ENCODE data around the gene SWI5.
"Not testable (repeated sequence)": the region's sequence is repeated elsewhere in the genome, so short reads cannot be mapped to it uniquely, and the experiment has no call there.

The SWI5 gene

DNA sequence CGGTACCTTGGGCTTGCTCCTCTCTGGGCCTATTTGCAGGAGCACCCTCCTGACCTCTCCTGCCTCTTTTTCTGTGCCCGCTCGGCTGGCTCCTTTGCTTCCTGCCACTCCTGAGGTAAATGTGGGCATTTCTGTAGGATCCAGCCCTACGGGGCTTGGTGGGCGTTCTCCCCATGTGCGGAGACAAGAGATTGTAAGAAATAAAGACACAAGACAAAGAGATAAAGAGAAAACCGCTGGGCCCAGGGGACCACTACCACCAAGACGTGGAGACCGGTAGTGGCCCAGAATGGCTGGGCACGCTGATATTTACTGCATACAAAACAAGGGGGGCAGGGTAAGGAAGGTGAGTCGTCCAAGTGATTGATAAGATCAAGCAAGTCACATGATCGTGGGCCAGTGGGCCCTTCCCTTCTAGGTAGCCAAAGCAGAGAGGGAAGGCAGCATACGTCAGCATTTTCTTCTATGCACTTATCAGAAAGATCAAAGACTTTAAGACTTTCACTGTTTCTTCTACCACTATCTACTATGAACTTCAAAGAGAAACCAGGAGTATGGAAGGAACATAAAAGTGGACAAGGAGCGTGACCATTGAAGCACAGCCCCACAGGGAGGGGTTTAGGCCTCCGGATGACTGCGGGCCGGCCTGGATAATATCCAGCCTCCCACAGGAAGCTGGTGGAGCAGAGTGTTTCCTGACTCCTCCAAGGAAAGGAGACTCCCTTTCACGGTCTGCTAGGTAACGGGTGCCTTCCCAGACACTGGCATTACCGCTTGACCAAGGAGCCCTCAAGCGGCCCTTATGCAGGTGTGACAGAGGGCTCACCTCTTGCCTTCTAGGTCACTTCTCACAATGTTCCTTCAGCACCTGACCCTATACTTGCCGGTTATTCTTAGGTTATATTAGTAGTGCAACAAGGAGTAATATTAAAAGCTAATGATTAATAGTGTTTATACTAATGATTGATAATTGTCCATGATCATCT lies 3.3 kb downstream of the SWI5 start:
- not testable (repeated sequence) for DNase-seq

DNA sequence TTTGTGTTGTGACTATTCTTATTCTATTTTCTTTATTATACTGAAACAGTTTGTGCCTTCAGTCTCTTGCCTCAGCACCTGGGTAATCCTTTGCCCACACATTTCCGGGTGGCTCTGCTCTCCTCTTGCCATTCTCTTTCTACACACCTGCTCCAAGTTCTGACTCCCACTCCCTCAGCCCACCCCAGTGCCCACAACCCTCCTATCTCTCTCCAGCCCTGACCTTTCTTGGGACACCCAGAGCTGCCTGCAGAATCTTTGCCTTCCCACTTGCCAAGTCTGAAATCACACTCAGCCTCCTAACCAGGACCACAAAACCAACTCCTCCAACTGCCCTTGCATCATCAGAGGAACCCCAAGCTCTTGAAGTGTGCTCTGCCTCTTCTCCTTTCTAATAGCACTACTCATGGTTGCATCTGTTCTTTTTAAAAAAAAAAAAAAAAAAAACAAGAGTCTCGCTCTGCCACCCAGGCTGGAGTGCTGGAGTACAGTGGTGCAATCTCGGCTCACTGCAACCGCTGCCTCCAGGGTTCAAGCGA lies 4.1 kb downstream of the SWI5 start:
- DNase-seq = no peak

DNA sequence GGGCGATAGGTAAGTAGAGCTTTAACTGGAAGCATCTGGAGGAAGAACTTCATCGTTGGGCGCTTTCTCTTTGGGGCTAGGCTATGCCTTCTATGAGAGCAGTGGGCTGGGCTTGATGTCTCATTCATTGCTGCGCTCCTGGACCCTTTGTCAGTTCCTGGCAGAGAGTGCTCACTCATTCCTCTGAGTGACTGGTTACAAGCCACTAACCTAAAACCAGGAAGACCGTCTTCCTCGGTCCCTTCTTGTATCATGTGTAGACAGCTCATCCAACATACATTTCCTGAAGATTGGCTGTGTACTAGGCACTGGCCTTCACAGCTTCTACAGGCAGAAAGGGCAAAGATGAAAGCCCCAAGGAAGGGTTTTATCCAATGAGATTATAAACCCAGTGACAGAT lies 6.4 kb downstream of the SWI5 start:
- no peak for DNase-seq

GRCh38 chr9:128285033-128285784 lies 9.1 kb downstream of the SWI5 start:
- DNase-seq = no peak

DNA sequence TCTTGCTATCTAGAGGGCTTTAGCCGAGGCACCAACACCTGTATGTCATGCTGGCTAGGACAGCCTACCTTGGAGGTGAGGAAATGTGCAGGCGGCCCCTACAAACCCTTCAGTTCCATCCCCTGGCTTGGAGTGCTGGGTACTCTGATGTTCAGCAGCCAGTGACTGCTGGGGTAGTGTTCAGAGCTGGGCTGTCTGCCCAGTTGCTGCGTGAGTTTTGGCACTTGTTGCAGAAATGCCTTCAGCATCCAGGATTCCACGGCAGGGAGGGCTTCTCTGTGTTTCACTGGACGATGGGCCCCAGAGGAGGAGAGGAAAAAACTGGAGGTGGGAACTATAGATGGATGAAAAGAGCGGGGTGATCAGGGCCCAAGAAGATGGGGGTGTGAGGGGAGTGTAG lies 10.4 kb downstream of the SWI5 start:
- DNase-seq = no peak

GRCh38 chr9:128288273-128289004 lies 12.4 kb downstream of the SWI5 start:
- DNase-seq = no peak

- no peak for DNase-seq
These were observed 15.9 kb downstream of the SWI5 start for GRCh38 chr9:128292009-128292408.

- no peak for DNase-seq
These were observed 17.0 kb downstream of the SWI5 start for GRCh38 chr9:128293091-128293490.

GRCh38 chr9:128294142-128294541 lies 18.1 kb downstream of the SWI5 start:
- no peak for DNase-seq

DNA sequence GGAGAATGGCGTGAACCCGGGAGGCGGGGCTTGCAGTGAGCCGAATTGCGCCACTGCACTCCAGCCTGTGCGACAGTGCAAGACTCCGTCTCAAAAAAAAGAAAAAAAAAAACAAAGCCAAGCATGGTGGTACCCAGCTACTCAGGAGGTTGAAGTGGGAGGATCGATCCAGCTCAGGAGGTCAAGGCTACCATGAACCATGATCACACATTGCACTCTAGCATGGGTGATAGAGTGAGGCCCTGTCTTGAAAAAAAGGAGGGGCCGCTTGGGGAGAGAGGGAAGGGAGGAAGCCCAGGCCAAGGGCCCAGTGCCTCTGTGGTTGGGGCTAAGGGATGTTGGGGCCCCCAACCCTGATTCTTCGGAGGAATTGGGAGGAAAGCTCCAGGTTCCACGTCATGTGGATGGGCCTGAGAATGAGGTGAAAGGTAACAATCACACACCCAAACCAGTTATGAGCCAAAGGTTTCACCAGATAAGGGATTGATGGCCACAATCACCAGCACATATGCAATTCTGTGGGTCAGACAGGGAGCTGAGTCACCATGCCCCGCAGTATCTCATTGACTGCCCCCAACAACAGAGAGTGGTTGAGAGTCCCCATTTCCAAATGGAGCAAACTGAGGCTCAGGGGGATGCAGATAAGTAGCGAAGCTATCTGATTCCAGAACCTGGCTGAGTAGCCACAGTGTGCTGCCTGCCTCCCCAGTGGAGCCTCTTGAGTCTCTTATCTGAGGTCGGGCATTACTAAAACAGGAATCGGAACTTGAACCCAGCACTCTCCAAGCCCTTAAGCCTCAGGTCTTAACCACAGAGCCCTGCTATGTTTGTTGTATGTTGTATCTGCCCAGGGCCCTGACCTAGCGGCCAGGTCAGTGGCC lies 20.5 kb downstream of the SWI5 start:
- no peak for DNase-seq

- no peak for DNase-seq
These were observed 21.2 kb downstream of the SWI5 start for GRCh38 chr9:128297221-128297773.

- DNase-seq = no peak
These were observed 22.7 kb downstream of the SWI5 start for GRCh38 chr9:128298535-128299482.

DNA sequence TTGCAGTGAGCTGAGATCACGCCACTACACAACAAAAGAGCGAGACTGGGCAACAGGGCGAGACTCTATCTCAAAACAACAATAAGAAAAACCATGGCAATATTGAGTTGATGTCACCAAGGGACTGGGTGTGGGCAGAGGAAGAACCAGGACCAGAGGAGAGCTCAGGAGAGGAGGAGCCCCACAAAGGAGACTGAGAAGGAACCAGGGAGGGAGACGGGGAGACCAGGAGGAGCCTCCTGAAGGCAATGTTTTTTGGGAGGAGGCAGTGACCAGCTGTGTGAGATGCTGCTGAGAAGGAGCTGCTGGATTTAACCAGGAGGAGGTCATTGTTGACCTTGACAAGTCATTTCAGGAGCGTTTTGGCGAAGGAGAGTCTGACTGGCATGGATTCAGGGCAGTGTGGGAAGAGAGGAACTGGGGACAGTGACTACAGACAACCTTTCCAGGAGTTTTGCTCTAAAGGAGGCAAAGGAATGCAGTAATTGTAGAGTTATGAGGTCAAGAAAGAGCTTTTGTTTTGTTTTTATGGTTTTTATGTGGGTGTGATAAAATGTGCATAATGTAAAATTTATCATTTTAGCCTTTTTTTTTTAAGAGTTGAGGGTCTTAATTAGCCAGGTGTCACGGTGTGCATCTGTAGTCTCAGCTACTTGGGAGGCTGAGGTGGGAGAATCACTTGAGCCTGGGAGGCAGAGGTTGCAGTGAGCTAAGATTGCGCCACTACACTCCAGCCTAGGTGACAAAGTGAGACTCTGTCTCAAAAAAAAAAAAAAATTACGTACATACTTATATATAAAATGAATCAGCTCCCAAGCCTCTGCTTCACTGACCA lies 28.3 kb downstream of the SWI5 start:
- no peak for DNase-seq

- no peak for DNase-seq
These were observed 28.9 kb downstream of the SWI5 start for GRCh38 chr9:128304971-128305288.

GRCh38 chr9:128309551-128309950 lies 33.5 kb downstream of the SWI5 start:
- DNase-seq = no peak

DNA sequence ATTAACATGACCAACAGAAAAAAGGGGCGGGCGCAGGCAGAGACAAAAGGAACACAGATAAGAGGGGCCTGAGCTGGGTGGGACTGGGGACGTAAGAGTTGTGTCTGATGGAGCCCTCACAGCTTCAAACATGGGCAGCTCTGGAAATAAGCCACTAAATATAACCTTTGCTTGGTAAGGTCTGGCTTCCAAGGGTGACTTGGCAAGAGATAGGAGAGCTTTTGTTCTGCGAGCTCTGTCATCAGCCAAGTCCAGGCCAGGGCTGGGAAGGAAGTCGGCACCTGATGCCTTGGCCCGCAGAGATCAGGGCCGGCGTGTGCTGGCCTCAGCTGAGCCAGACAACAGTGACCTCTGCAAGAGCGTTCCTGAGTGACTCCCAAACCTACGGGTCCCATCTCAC lies 34.4 kb downstream of the SWI5 start:
- DNase-seq = no peak

DNA sequence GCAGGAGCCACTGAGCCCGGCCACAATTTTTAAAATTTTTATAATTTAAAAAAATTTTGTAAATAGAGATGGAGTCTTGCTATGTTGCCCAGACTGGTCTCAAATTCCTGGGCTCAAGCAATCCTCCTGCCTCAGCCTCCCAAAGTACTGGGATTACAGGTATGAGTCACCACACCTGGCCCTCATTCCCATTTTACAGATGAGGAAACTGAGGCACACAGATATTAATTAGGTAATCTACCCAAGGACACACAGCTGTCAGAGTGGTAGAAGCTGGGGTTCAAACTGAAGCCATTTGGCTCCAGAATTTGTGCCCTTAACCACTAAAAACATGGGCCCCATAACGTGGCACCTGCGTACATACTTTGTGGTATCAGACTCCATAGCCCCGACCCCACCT lies 38.6 kb downstream of the SWI5 start:
- DNase-seq = no peak

DNA sequence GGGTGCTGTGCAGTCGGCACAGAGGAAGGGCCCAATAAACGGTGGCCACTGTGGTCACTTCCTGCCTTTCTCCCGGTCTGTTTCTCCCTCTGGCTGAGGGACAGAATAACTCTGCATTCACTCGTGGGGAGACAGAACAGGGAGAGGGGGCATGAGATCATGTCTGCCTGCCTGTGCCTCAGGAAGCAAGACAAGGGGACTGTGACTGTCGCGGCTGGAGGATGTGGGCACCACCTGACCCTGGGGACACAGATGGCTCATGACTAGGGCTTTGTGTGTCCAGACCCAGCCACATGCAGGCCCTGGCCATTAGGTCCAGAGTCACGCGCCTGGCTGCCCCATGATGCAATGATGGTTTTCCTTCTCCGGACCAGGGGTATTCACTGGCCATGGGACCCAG lies 40.3 kb downstream of the SWI5 start:
- no peak for DNase-seq

DNA sequence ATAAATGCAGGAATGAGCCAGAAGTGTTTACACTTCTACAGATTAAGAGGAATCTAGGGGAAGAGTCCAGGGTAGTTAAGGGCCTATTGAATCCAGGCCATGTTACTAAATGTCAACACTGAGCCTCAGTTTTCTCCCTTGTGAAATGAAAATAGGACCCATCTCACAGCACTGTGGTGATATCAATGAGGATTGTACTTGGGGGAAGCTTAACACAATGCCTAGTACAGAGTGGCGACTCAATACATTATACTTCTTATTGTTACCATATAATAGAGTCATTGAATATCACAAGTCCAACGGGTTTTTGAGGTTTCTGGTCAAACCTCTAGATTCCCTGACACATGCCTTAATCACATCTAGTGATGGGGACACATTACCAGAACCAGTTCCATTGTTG lies 41.6 kb downstream of the SWI5 start:
- no peak for DNase-seq

- DNase-seq = no peak
These were observed 45.3 kb downstream of the SWI5 start for GRCh38 chr9:128321343-128321742.
